Adrenal gland (tissue), 12 donors: ENCODE measurements around the gene EXOC4. TPM values are rescaled to one million over a fixed set of nuclear protein-coding genes. Genes with fewer than 3 reads are reported as not detected.

Experiments
- DNase-seq, 7 donors: peaks; one replicate each; pipeline ENCODE4 v3.0.0-alpha.2; 2019 to 2020
- H3K27ac ChIP-seq, 5 donors: fragments of 200-600 bp; sonication (generic) in 4 of 5; 1 replicate in 3 of 5; 2 replicates in 2 of 5; pipeline versions ENCODE4 v1.5.1 to v1.8.0; 2016 to 2020; ENCODE audit warnings: mild to moderate bottlenecking in 1 of 5
- H3K27me3 ChIP-seq: fragments of 200-600 bp; 2 replicates; pipeline ENCODE4 v1.8.0; 2021
- H3K36me3 ChIP-seq, 2 donors: fragments of 200-600 bp; replicated peaks in 1 of 2; 1 replicate in 1 of 2; 2 replicates in 1 of 2; pipeline versions ENCODE4 v1.5.1 to v1.8.0; 2018 to 2022
- H3K4me1 ChIP-seq, 2 donors: fragments of 200-600 bp; replicated peaks in 1 of 2; 1 replicate in 1 of 2; 2 replicates in 1 of 2; pipeline versions ENCODE4 v1.5.1 to v1.8.0; 2018 to 2021
- H3K4me3 ChIP-seq, 4 donors: fragments of 200-600 bp; sonication (generic) in 3 of 4; one replicate each; pipeline ENCODE4 v1.5.1; 2016 to 2018
- H3K9me3 ChIP-seq, 3 donors: fragments of 200-600 bp; sonication (generic) in 1 of 3; replicated peaks in 1 of 3; 1 replicate in 2 of 3; 2 replicates in 1 of 3; pipeline versions ENCODE4 v1.5.1 to v1.8.0; 2016 to 2021
- CTCF ChIP-seq, 6 experiments: fragments of 450-650 bp in 4 of 6; fragments of 200-600 bp in 2 of 6; sonication (generic) in 1 of 6; IDR thresholded peaks; 1 replicate in 5 of 6; 2 replicates in 1 of 6; pipeline versions ENCODE4 v1.5.1 to v1.8.0; 2016 to 2021; ENCODE audit warnings: antibody characterized with exemption in 6 of 6, mild to moderate bottlenecking in 2 of 6, moderate library complexity in 1 of 6
- POLR2A ChIP-seq, 2 donors: fragments of 450-650 bp; IDR thresholded peaks; one replicate each; pipeline ENCODE4 v1.6.1; 2017; ENCODE audit warnings: antibody characterized with exemption in 2 of 2, mild to moderate bottlenecking in 2 of 2, moderate library complexity in 1 of 2
- WGBS, 4 donors: extraction: QIAGEN DNeasy Blood & Tissue Kit in 2 of 4; methylation state at CpG; one replicate each; pipeline versions ENCODE4 v1.1.5 to v1.1.7; 2013 to 2017; 5-methylcytosine and 5-hydroxymethylcytosine counted together
- intact Hi-C, 2 donors: fragments of 100-400 bp; cut with DNase I; formaldehyde crosslinking; loops; one replicate each; pipeline versions ENCODE4 v1.14.1 to v1.15.0; 2022 to 2023
- polyA plus RNA-seq, 3 donors: library from polyadenylated mRNA; stranded (reverse); fragments of 200-250 nt in 2 of 3; fragments of 350-450 nt in 1 of 3; fragmentation: Illumina TruSeq in 1 of 3; extraction: RNeasy Lipid Tissue Mini Kit (QIAGEN cat#74804) in 1 of 3; gene quantifications; one replicate each; pipeline ENCODE4 v1.2.3, GENCODE V29; 2013 to 2014
- total RNA-seq, 9 donors: library from RNA; depleted of rRNA in 4 of 9; stranded (reverse); fragments of >200 nt in 4 of 9; fragments of 120-200 nt in 1 of 9; fragmentation: NEBNext Ultra II Directional in 1 of 9; extraction: Animal tissue kit (Norgen Biotek cat#: 25700) in 1 of 9; gene quantifications; one replicate each; pipeline versions ENCODE4 v1.1.0 to v1.2.4, GENCODE V29; 2013 to 2023
- donor health status: healthy with polysubstance abuse.
- donor health status: Bipolar disorder and iron deficiency.
- donor health status: DM: yes; HTN: yes; CAD: no.
- donor health status: DM: no; HTN: no; CAD: no.
- donor health status: DM: no; HTN: no; CAD: no.
- donor health status: DM: yes; HTN: yes; CAD: no.

The EXOC4 gene
- total and polyA plus RNA-seq, 12 donors = 12.5 to 93.8 (median 67.4) TPM

DNA sequence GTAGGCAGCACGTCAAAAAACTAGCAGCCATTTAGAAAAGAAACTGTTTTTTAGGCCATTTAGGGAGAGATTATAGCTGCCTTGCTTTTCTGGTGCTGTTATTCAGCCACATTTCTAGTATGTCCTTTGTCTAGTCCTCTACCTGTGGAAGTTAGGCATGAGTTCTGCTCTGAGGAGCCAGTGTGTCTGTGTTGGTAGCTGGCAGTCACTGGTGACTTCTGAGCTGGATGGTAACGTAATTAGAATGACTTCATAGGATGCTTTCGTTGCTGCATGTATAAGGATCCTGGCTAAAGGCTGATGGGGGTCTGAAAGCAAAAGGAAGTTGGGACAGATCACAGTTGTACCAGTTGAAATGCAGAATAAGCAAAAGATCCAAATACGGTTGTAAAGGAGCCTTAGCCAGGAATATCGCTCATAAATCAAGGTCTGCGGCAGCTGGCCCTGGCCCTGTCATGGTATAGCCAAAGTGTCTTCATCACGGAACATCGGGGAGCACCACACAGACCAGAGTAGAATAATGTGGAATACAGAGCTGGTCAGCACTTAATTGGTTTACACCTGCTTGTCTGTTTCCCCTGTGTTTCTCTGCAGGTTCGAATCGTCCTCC lies 226.7 kb downstream of the EXOC4 start:
- Histone ChIP-seq H3K4me1 (no peaks in the 10 kb centered on the region), H3K4me3 (no peak overlapping the region), H3K9me3 (no peaks in the 10 kb centered on the region), H3K27me3 (no peaks in the 10 kb centered on the region), H3K36me3 (no peaks in the 10 kb centered on the region), H3K27ac (no peak overlapping the region)
- no peak for DNase-seq
- intact Hi-C loops = no loop called here
- WGBS, 4 donors = 95 to 98% (median 96%) methylated on average over 10 of the region's 10 CpGs
- TF ChIP-seq POLR2A (IDR thresholded peaks at IDR 0.05) (no peak), CTCF (IDR thresholded peaks at IDR 0.05) (no peak)

- intact Hi-C loops = no loop called here
- WGBS, 4 donors = 92 to 100% (median 97%) methylated on average over 4 of the region's 4 CpGs
- H3K9me3 ChIP-seq = no peaks in the 10 kb centered on the region
Observed at GRCh38 chr7:133480868-133481267, 228.0 kb downstream of the EXOC4 start.

DNA sequence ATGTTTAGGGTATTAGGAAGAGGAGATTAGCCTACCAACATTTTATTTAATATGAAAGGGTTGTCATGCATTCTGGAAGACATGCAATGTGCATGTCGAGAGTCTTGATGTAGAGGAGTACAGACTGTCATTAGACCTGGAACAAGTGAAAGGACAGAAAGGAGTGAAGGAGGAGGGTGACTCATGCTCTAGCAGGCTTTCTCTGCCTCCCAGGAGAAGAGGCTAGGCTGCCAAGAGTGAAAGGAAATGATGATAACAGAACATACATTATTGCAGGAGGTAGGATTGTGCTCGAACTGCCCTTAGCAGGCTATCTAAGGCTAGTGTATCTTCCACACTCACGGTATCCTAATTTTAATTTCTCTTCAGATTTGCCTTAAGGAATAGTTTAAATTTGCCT lies 228.8 kb downstream of the EXOC4 start:
- WGBS, 4 donors = 51 to 64% (median 58%) methylated on average over 3 of the region's 3 CpGs
- TF ChIP-seq CTCF (IDR thresholded peaks at IDR 0.05) (no peak), POLR2A (IDR thresholded peaks at IDR 0.05) (no peak)
- intact Hi-C loops = no loop called here
- H3K4me1 ChIP-seq = no peaks in the 10 kb centered on the region
- H3K27ac ChIP-seq = no peak overlapping the region
- H3K4me3 ChIP-seq = no peak overlapping the region
- no peaks in the 10 kb centered on the region for H3K36me3 ChIP-seq
- H3K9me3 ChIP-seq = no peaks in the 10 kb centered on the region
- no peaks in the 10 kb centered on the region for H3K27me3 ChIP-seq
- DNase-seq = peak in 5 of 7 donors; percentile 14 to 48 (median 26)

More at GRCh38 chr7:133480868-133481267, 228.0 kb downstream of the EXOC4 start:
- Histone ChIP-seq H3K4me3 (no peak overlapping the region), H3K4me1 (no peaks in the 10 kb centered on the region), H3K27ac (no peak overlapping the region), H3K27me3 (no peaks in the 10 kb centered on the region), H3K36me3 (no peaks in the 10 kb centered on the region)
- TF ChIP-seq POLR2A (IDR thresholded peaks at IDR 0.05) = no peak
- DNase-seq = no peak

GRCh38 chr7:133482599-133482998 lies 229.7 kb downstream of the EXOC4 start:
- Histone ChIP-seq H3K4me3 (no peak overlapping the region), H3K36me3 (no peaks in the 10 kb centered on the region), H3K4me1 (no peaks in the 10 kb centered on the region), H3K27me3 (no peaks in the 10 kb centered on the region), H3K27ac (no peak overlapping the region), H3K9me3 (no peaks in the 10 kb centered on the region)
- no peak for DNase-seq
- WGBS, 4 donors = 96 to 100% (median 99%) methylated on average over 1 of the region's 1 CpG
- intact Hi-C loops = no loop called here
- TF ChIP-seq POLR2A (IDR thresholded peaks at IDR 0.05) (no peak), CTCF (IDR thresholded peaks at IDR 0.05) (no peak)

DNA sequence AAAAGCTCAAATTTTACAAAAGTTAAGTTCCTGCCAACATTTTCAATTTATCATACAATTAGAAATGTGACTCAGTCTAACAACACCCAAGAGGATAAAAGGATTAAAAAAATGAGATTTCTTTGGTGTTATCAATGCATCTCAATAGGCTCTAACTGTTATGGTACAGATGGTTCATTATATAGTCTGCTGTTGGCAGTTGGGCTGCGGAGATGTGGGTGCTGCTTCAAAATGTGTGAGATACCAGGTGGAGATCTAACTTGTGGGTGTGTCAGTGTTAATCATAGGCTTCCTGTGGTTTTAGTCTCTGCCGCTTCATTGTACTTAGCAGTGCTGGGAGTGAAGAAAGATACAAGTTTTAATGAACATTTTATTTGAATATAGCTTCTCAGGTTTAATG lies 231.2 kb downstream of the EXOC4 start:
- 85 to 96% (median 92%) methylated on average over 2 of the region's 2 CpGs for WGBS, 4 donors
- Histone ChIP-seq H3K27ac (no peak overlapping the region), H3K9me3 (no peaks in the 10 kb centered on the region), H3K36me3 (no peaks in the 10 kb centered on the region), H3K27me3 (no peaks in the 10 kb centered on the region), H3K4me3 (no peak overlapping the region), H3K4me1 (no peaks in the 10 kb centered on the region)
- intact Hi-C loops = no loop called here
- TF ChIP-seq POLR2A (IDR thresholded peaks at IDR 0.05) (no peak), CTCF (IDR thresholded peaks at IDR 0.05) (no peak)
- DNase-seq = no peak
